ENCODE measurements around the gene RNF224.
A peak's percentile ranks its signal among the peaks of the same experiment; 100 is the strongest.
"Not testable (repeated sequence)": the region's sequence is repeated elsewhere in the genome, so short reads cannot be mapped to it uniquely, and the experiment has no call there.

The RNF224 gene

GRCh38 chr9:137240841-137241489, 13.7 kb downstream of the RNF224 start, which contains the start of gene TUBB4B:
Gene TUBB4B, plus strand, starts transcription at chr9:137241287. Its CDS starts 74 bp downstream, at chr9:137241361.
- peak within 1 kb of the TSS; percentile 83 for H3K4me3 ChIP-seq (ENCODE audit: low read depth, low read length)
- peak; percentile 100 for DNase-seq (ENCODE audit: low read depth)
- TF ChIP-seq POLR2A (IDR thresholded peaks at IDR 0.05; ENCODE audit: extremely low read depth, insufficient read length) (peak; percentile 99), MYC (IDR thresholded peaks at IDR 0.05; ENCODE audit: low read depth, low read length) (peak; percentile 65), CTCF (IDR thresholded peaks at IDR 0.05; ENCODE audit: low read depth, low read length) (no peak), MAX (IDR thresholded peaks at IDR 0.05; ENCODE audit: low read depth, low read length) (peak; percentile 39; the same call in 1 of the 2 replicates)

GRCh38 chr9:137241490-137242268, 14.4 kb downstream of the RNF224 start:
- H3K4me3 ChIP-seq (ENCODE audit: low read depth, low read length) = peak overlapping the region; percentile 83
- no peak for TF ChIP-seq MAX (IDR thresholded peaks at IDR 0.05; ENCODE audit: low read depth, low read length)
- no peak for TF ChIP-seq CTCF (IDR thresholded peaks at IDR 0.05; ENCODE audit: low read depth, low read length)
- TF ChIP-seq MYC (IDR thresholded peaks at IDR 0.05; ENCODE audit: low read depth, low read length) = no peak
- no peak for TF ChIP-seq POLR2A (IDR thresholded peaks at IDR 0.05; ENCODE audit: extremely low read depth, insufficient read length)
- DNase-seq (ENCODE audit: low read depth) = peak; percentile 63

GRCh38 chr9:137242269-137243203, 15.2 kb downstream of the RNF224 start:
- no peak for DNase-seq (ENCODE audit: low read depth)
- TF ChIP-seq POLR2A (IDR thresholded peaks at IDR 0.05; ENCODE audit: extremely low read depth, insufficient read length) (no peak), CTCF (IDR thresholded peaks at IDR 0.05; ENCODE audit: low read depth, low read length) (no peak), MYC (IDR thresholded peaks at IDR 0.05; ENCODE audit: low read depth, low read length) (no peak), MAX (IDR thresholded peaks at IDR 0.05; ENCODE audit: low read depth, low read length) (no peak)
- H3K4me3 ChIP-seq (ENCODE audit: low read depth, low read length) = peak overlapping the region; percentile 83

- DNase-seq (ENCODE audit: low read depth) = not testable (repeated sequence)
- peak overlapping the region; percentile 83 for H3K4me3 ChIP-seq (ENCODE audit: low read depth, low read length)
Measured at GRCh38 chr9:137243266-137243625, 15.9 kb downstream of the RNF224 start.

GRCh38 chr9:137243626-137244485, 16.6 kb downstream of the RNF224 start:
- DNase-seq (ENCODE audit: low read depth) = peak; percentile 70
- TF ChIP-seq CTCF (IDR thresholded peaks at IDR 0.05; ENCODE audit: low read depth, low read length) (no peak), MYC (IDR thresholded peaks at IDR 0.05; ENCODE audit: low read depth, low read length) (no peak), MAX (IDR thresholded peaks at IDR 0.05; ENCODE audit: low read depth, low read length) (no peak), POLR2A (IDR thresholded peaks at IDR 0.05; ENCODE audit: extremely low read depth, insufficient read length) (no peak)
- H3K4me3 ChIP-seq (ENCODE audit: low read depth, low read length) = peak overlapping the region; percentile 23

Measured in NB4 (cell line).